ENCODE measurements around the gene DNAJC6. TPM values are rescaled to one million over a fixed set of nuclear protein-coding genes. Genes with fewer than 3 reads are reported as not detected.

The DNAJC6 gene
- polyA plus RNA-seq, 1 of the 3 experiments (the other 2 are of a cell fraction) = 1.9 TPM

- no peak overlapping the region for H3K27ac ChIP-seq (ENCODE audit: low read depth in 2 of 2, low read length in 1 of 2)
- CTCF ChIA-PET = interaction anchor here (1.4 to 3.0 kb wide), 2 partner anchors 11 to 420 kb away, joined by 3 to 24 read pairs; no protein-coding TSS in a partner anchor
- H3K79me2 ChIP-seq (ENCODE audit: insufficient read depth) = no peaks in the 10 kb centered on the region
- H3F3A ChIP-seq (replicated peaks; ENCODE audit: insufficient read depth) = no peaks in the 10 kb centered on the region
- peaks cover 5% of the 10 kb centered on the region in 2 experiments; a peak in 2 of 4 replicates for H3K4me1 ChIP-seq (ENCODE audit: control insufficient read depth in 1 of 2, insufficient read depth in 2 of 2, low read depth in 1 of 2, low read length in 1 of 2)
- peak; percentile 44 for DNase-seq
- H3K9me3 ChIP-seq = no peaks in the 10 kb centered on the region
- H3K4me3 ChIP-seq (ENCODE audit: low read depth in 2 of 2, low read length in 1 of 2) = no peak overlapping the region
- TF ChIP-seq EZH2phosphoT487 (IDR thresholded peaks at IDR 0.05; ENCODE audit: borderline replicate concordance, low read depth) (no peak), GATA2 (CRISPR knock-in tag; IDR thresholded peaks at IDR 0.05) (no peak)
- no peak overlapping the region for H2AFZ ChIP-seq (ENCODE audit: low read depth)
- POLR2A ChIA-PET = interaction anchor here (1.0 to 1.8 kb wide), 2 partner anchors 10 to 42 kb away, joined by 3 to 9 read pairs; no protein-coding TSS in a partner anchor
- no peaks in the 10 kb centered on the region for H3K27me3 ChIP-seq (ENCODE audit: insufficient read depth)
- 50% methylated on average over 1 of the region's 1 CpG for WGBS (ENCODE audit: low lambda C conversion rate)
- no peaks in the 10 kb centered on the region for H4K20me1 ChIP-seq (ENCODE audit: insufficient read depth)
- H3K4me2 ChIP-seq = no peak overlapping the region
- H3K36me3 ChIP-seq (replicated peaks in 1 of 2; ENCODE audit: control insufficient read depth in 1 of 2, insufficient read depth in 2 of 2, low read length in 1 of 2) = no peaks in the 10 kb centered on the region
- H3K9ac ChIP-seq = no peak overlapping the region
- no peaks in the 10 kb centered on the region for H3K9me2 ChIP-seq
Measured at GRCh38 chr1:65267683-65268082, 41.7 kb upstream of the DNAJC6 start.

GRCh38 chr1:65269612-65270011 is 39.7 kb upstream of the DNAJC6 start:
- H4K20me1 ChIP-seq (ENCODE audit: insufficient read depth) = no peaks in the 10 kb centered on the region
- H3K27ac ChIP-seq (ENCODE audit: low read depth in 2 of 2, low read length in 1 of 2) = no peak overlapping the region
- peaks cover 2 to 5% of the 10 kb centered on the region in 2 experiments; a peak in 2 of 4 replicates for H3K4me1 ChIP-seq (ENCODE audit: control insufficient read depth in 1 of 2, insufficient read depth in 2 of 2, low read depth in 1 of 2, low read length in 1 of 2)
- H2AFZ ChIP-seq (ENCODE audit: low read depth) = no peak overlapping the region
- TF ChIP-seq USF2 (IDR thresholded peaks at IDR 0.05; ENCODE audit: borderline replicate concordance, low read depth, low read length) (no peak), EP300 (IDR thresholded peaks at IDR 0.05; ENCODE audit: borderline replicate concordance in 1 of 2, low read depth in 1 of 2, low read length in 1 of 2) (no peak), POLR2AphosphoS5 (IDR thresholded peaks at IDR 0.05; ENCODE audit: low read depth, low read length) (no peak), FOXM1 (IDR thresholded peaks at IDR 0.05; ENCODE audit: low read depth) (no peak), RXRA (IDR thresholded peaks at IDR 0.05; ENCODE audit: borderline replicate concordance, low read depth) (no peak), EZH2phosphoT487 (IDR thresholded peaks at IDR 0.05; ENCODE audit: borderline replicate concordance, low read depth) (no peak), ELF1 (IDR thresholded peaks at IDR 0.05) (no peak), TAF1 (IDR thresholded peaks at IDR 0.05; ENCODE audit: borderline replicate concordance, low read depth, low read length) (no peak)
- no peaks in the 10 kb centered on the region for H3K9me2 ChIP-seq
- no peak overlapping the region for H3K4me3 ChIP-seq (ENCODE audit: low read depth in 2 of 2, low read length in 1 of 2)
- no peak for DNase-seq
- H3K79me2 ChIP-seq (ENCODE audit: insufficient read depth) = no peaks in the 10 kb centered on the region
- H3F3A ChIP-seq (replicated peaks; ENCODE audit: insufficient read depth) = no peaks in the 10 kb centered on the region
- H3K4me2 ChIP-seq = no peak overlapping the region
- H3K9me3 ChIP-seq = no peaks in the 10 kb centered on the region
- ChIA-PET POLR2A (no interaction called here), CTCF (interaction anchor here (0.6 to 1.6 kb wide), 5 partner anchors 13 to 418 kb away, joined by 3 to 5 read pairs (median 3); partner anchors contain the start of gene DNAJC6)
- H3K36me3 ChIP-seq (replicated peaks in 1 of 2; ENCODE audit: control insufficient read depth in 1 of 2, insufficient read depth in 2 of 2, low read length in 1 of 2) = no peaks in the 10 kb centered on the region
- H3K27me3 ChIP-seq (ENCODE audit: insufficient read depth) = no peaks in the 10 kb centered on the region
- H3K9ac ChIP-seq = no peak overlapping the region
- WGBS (ENCODE audit: low lambda C conversion rate) = 95% methylated on average over 2 of the region's 2 CpGs
